ENCODE measurements around the gene KCTD5. TPM values are rescaled to one million over a fixed set of nuclear protein-coding genes. Genes with fewer than 3 reads are reported as not detected.
"Not testable (repeated sequence)": the region's sequence is repeated elsewhere in the genome, so short reads cannot be mapped to it uniquely, and the experiment has no call there.

KCTD5 gene
- total RNA-seq, 2 experiments from 2014 or later: 20.6 to 22.6 TPM

DNA sequence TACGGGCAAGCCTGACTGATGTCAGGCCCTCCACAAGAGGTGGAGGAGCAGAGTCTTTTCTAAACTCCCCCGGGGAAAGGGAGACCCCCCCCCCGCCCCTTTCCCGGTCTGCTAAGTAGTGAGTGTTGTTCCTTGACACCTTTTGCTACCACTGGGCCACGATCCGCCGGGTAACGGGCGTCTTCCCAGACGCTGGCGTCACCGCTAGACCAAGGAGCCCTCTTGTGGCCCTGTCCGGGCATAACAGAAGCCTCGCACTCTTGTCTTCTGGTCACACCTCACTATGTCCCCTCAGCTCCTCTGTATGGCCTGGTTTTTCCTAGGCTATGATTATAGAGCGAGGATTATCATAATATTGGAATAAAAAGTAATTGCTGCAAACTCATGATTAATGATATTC lies 12.3 kb upstream of the KCTD5 start:
- CTCF ChIA-PET; H3K9me3 ChIP-seq (ENCODE audit: control insufficient read depth in 1 of 2, insufficient read depth in 1 of 2, low read length in 2 of 2); H3K27me3 ChIP-seq (ENCODE audit: control insufficient read depth in 1 of 2, insufficient read depth in 2 of 2, low read length in 2 of 2); intact Hi-C loops (cut with DNase I, micrococcal nuclease); H3K9me3 Mint-ChIP-seq; H3K27me3 Mint-ChIP-seq; H3K27ac ChIP-seq (ENCODE audit: low read depth in 1 of 2, low read length in 2 of 2); H3K4me3 ChIP-seq (ENCODE audit: low read length); ATAC-seq (ENCODE audit: poor library complexity): not testable (repeated sequence)
- POLR2A ChIA-PET: interaction anchor here (1.5 kb wide), 1 partner anchor 12 kb away, joined by 4 read pairs; the partner anchor contains the start of gene KCTD5
- Mint-ChIP-seq H3K4me1 (ENCODE audit: low read depth) (peaks cover 27% of the 10 kb centered on the region), H3K36me3 (ENCODE audit: low read depth) (peaks cover 33% of the 10 kb centered on the region), H3K4me3 (peak overlapping the region; percentile 59), H3K27ac (peak overlapping the region; percentile 19)
- Histone ChIP-seq H3K4me1 (ENCODE audit: insufficient read depth, low read length) (peaks cover 39% of the 10 kb centered on the region), H3K36me3 (ENCODE audit: insufficient read depth, low read length) (peaks cover 17% of the 10 kb centered on the region)
- TF ChIP-seq, protein P1, sequence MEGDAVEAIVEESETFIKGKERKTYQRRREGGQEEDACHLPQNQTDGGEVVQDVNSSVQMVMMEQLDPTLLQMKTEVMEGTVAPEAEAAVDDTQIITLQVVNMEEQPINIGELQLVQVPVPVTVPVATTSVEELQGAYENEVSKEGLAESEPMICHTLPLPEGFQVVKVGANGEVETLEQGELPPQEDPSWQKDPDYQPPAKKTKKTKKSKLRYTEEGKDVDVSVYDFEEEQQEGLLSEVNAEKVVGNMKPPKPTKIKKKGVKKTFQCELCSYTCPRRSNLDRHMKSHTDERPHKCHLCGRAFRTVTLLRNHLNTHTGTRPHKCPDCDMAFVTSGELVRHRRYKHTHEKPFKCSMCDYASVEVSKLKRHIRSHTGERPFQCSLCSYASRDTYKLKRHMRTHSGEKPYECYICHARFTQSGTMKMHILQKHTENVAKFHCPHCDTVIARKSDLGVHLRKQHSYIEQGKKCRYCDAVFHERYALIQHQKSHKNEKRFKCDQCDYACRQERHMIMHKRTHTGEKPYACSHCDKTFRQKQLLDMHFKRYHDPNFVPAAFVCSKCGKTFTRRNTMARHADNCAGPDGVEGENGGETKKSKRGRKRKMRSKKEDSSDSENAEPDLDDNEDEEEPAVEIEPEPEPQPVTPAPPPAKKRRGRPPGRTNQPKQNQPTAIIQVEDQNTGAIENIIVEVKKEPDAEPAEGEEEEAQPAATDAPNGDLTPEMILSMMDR (IDR thresholded peaks at IDR 0.05): peak; percentile 56
- peak; percentile 31 to 72 (median 54) for DNase-seq

DNA sequence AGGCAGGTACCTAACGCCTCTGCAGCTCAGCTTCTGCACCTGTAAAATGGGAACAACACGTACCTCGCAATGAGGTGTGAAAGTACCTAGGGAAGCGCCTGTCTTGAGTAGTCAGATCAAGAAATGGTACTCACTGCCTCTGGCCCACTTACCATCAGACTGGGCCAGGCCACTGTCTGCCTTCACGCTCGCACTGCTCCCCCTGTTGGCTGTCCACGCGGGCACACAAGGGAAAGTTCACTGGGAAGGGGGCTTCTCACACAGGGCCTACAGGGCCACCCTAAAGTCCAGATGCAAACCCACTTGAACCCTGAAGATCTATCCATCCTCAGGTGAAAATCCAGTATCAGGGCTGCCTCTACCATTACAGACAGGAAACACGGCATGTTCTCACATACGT lies 11.1 kb upstream of the KCTD5 start:
- H3K27ac ChIP-seq (ENCODE audit: low read depth in 1 of 2, low read length in 2 of 2); H3K27me3 Mint-ChIP-seq; intact Hi-C loops (cut with DNase I, micrococcal nuclease); ATAC-seq (ENCODE audit: poor library complexity); H3K9me3 ChIP-seq (ENCODE audit: control insufficient read depth in 1 of 2, insufficient read depth in 1 of 2, low read length in 2 of 2); H3K27me3 ChIP-seq (ENCODE audit: control insufficient read depth in 1 of 2, insufficient read depth in 2 of 2, low read length in 2 of 2); H3K4me3 ChIP-seq (ENCODE audit: low read length); H3K27ac Mint-ChIP-seq; CTCF ChIA-PET; H3K9me3 Mint-ChIP-seq: not testable (repeated sequence)
- POLR2A ChIA-PET: interaction anchor here (1.5 kb wide), 1 partner anchor 11 kb away, joined by 4 read pairs; the partner anchor contains the start of gene KCTD5
- peak overlapping the region; percentile 82 for H3K4me3 Mint-ChIP-seq
- peaks cover 26% of the 10 kb centered on the region for H3K36me3 Mint-ChIP-seq (ENCODE audit: low read depth)
- Histone ChIP-seq H3K36me3 (ENCODE audit: insufficient read depth, low read length) (peaks cover 17% of the 10 kb centered on the region), H3K4me1 (ENCODE audit: insufficient read depth, low read length) (peaks cover 39% of the 10 kb centered on the region)
- peaks cover 27% of the 10 kb centered on the region for H3K4me1 Mint-ChIP-seq (ENCODE audit: low read depth)
- DNase-seq: peak in 2 of 14 experiments; percentile 19 to 47

GRCh38 chr16:2671741-2672140 lies 10.6 kb upstream of the KCTD5 start:
- DNase-seq (no peak), ATAC-seq (ENCODE audit: poor library complexity) (no peak)
- Mint-ChIP-seq H3K36me3 (ENCODE audit: low read depth) (peaks cover 22% of the 10 kb centered on the region), H3K27me3 (no peaks in the 10 kb centered on the region), H3K9me3 (no peaks in the 10 kb centered on the region), H3K4me3 (peak overlapping the region; percentile 82), H3K4me1 (ENCODE audit: low read depth) (peaks cover 27% of the 10 kb centered on the region), H3K27ac (peak overlapping the region; percentile 58)
- Histone ChIP-seq H3K4me1 (ENCODE audit: insufficient read depth, low read length) (peaks cover 39% of the 10 kb centered on the region), H3K27ac (ENCODE audit: low read depth in 1 of 2, low read length in 2 of 2) (no peak overlapping the region), H3K9me3 (ENCODE audit: control insufficient read depth in 1 of 2, insufficient read depth in 1 of 2, low read length in 2 of 2) (no peaks in the 10 kb centered on the region), H3K4me3 (ENCODE audit: low read length) (no peak overlapping the region), H3K36me3 (ENCODE audit: insufficient read depth, low read length) (peaks cover 17% of the 10 kb centered on the region), H3K27me3 (ENCODE audit: control insufficient read depth in 1 of 2, insufficient read depth in 2 of 2, low read length in 2 of 2) (no peaks in the 10 kb centered on the region)
- POLR2A ChIA-PET: no interaction called here
- TF ChIP-seq, protein P1 (IDR thresholded peaks at IDR 0.05): no peak
- intact Hi-C loops (cut with DNase I, micrococcal nuclease): loop anchor here in 1 of 2 experiments (2.0 kb wide), 2 partner anchors 49 to 105 kb away; partner anchors contain the start of genes ELOB and PRSS27
- CTCF ChIA-PET: no interaction called here
